ENCODE results near the gene CMTM2.

The CMTM2 gene

GRCh38 chr16:66578651-66579531, at the start of gene CMTM2:
Gene CMTM2 (plus strand): TSS chr16:66579463. CDS start chr16:66579608, 145 bp downstream.
- peak; percentile 71 for DNase-seq

- no peak for DNase-seq
These were observed 49.8 kb upstream of the CMTM2 start for GRCh38 chr16:66529475-66529874.

- peak; percentile 16 for DNase-seq
These were observed 44.9 kb upstream of the CMTM2 start for GRCh38 chr16:66534376-66534799.

GRCh38 chr16:66536525-66536924, 42.7 kb upstream of the CMTM2 start:
- no peak for DNase-seq

- DNase-seq, result no peak
These were observed 42.0 kb upstream of the CMTM2 start for GRCh38 chr16:66537236-66537635.

- DNase-seq, result no peak
These were observed 40.4 kb upstream of the CMTM2 start for GRCh38 chr16:66538910-66539309.

GRCh38 chr16:66539623-66540469, 39.4 kb upstream of the CMTM2 start:
- no peak for DNase-seq

GRCh38 chr16:66541388-66542355, 37.6 kb upstream of the CMTM2 start:
- DNase-seq, result no peak

GRCh38 chr16:66542396-66542795, 36.9 kb upstream of the CMTM2 start:
- no peak for DNase-seq

GRCh38 chr16:66543541-66543940, 35.7 kb upstream of the CMTM2 start:
- no peak for DNase-seq

- DNase-seq, result no peak
These were observed 35.1 kb upstream of the CMTM2 start for GRCh38 chr16:66544016-66544757.

- no peak for DNase-seq
These were observed 31.9 kb upstream of the CMTM2 start for GRCh38 chr16:66547101-66547989.

GRCh38 chr16:66548068-66548467, 31.2 kb upstream of the CMTM2 start:
- no peak for DNase-seq

- no peak for DNase-seq
These were observed 30.4 kb upstream of the CMTM2 start for GRCh38 chr16:66548868-66549267.

- peak; percentile 90 for DNase-seq
These were observed 29.8 kb upstream of the CMTM2 start, which contains the start of gene TK2 for GRCh38 chr16:66549284-66550131. Gene TK2 (minus strand): TSS chr16:66550122. CDS start chr16:66550061, 61 bp downstream.

GRCh38 chr16:66551348-66551759, 27.9 kb upstream of the CMTM2 start:
- no peak for DNase-seq

- DNase-seq, result no peak
These were observed 27.4 kb upstream of the CMTM2 start for GRCh38 chr16:66551788-66552285.

GRCh38 chr16:66552286-66553177, 26.7 kb upstream of the CMTM2 start, which contains the start of gene CKLF:
Gene CKLF (plus strand): TSS chr16:66552576. CDS start chr16:66552716, 140 bp downstream.
- peak; percentile 94 for DNase-seq

All from right forelimb (tissue), 1 donor.